Panc1 (cell line): ENCODE data around the gene CTRB2.

Source experiments
- POLR2AphosphoS5 ChIP-seq: IDR thresholded peaks from 2 replicates; pipeline ENCODE4 v1.6.1; 2012; ENCODE audit warnings: mild to moderate bottlenecking, low read depth, low read length, moderate library complexity
- TF ChIP-seq, protein P1 (sequence below): fragments of 450-650 bp; IDR thresholded peaks from 2 replicates; pipeline ENCODE4 v1.5.1; 2017; ENCODE audit warnings: mild to moderate bottlenecking
- TF ChIP-seq, protein P2 (sequence below), 2 experiments: IDR thresholded peaks; 2 replicates each; pipeline ENCODE4 v1.6.1; 2011 to 2012; ENCODE audit warnings: low read depth in 2 of 2, control low read depth in 1 of 2, low read length in 1 of 2, mild to moderate bottlenecking in 1 of 2, moderate library complexity in 1 of 2; ENCODE audit not compliant: insufficient read depth in 1 of 2

DNA sequence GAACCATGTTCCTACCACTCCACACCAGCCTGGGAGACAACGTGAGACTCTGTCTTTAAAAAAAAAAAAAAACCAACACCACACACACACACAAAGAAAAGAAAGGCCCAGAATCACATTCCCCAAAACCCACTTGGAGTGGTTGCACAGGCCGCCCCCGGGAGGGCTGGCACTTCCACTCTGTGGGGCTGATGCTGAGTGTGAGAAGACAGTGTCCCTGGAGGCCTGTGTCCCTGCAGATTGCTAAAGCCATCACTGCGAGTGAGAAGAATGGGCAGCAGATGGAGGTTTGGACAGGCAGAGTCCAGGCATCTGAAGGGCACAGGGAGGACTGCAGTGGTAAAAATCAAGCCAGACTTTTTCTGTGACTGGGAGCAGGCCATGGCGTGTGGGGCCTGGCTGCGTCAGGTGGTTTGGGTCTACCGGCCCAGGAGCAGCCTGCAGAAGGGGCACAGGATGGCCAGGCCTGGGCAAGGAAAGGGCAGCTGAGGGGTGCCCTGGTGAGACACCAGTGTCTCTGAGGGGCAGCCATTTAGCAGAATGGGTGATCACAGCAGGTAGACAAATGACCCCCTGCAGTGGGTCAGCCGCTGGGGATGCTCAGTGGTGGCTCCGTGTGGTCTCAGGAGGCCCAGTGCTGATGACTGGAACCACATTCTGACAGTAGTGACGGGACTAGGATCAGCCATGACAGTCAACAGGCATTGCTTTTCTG is 13.1 kb downstream of the CTRB2 start:
- TF ChIP-seq, protein P1, sequence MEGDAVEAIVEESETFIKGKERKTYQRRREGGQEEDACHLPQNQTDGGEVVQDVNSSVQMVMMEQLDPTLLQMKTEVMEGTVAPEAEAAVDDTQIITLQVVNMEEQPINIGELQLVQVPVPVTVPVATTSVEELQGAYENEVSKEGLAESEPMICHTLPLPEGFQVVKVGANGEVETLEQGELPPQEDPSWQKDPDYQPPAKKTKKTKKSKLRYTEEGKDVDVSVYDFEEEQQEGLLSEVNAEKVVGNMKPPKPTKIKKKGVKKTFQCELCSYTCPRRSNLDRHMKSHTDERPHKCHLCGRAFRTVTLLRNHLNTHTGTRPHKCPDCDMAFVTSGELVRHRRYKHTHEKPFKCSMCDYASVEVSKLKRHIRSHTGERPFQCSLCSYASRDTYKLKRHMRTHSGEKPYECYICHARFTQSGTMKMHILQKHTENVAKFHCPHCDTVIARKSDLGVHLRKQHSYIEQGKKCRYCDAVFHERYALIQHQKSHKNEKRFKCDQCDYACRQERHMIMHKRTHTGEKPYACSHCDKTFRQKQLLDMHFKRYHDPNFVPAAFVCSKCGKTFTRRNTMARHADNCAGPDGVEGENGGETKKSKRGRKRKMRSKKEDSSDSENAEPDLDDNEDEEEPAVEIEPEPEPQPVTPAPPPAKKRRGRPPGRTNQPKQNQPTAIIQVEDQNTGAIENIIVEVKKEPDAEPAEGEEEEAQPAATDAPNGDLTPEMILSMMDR, result no peak
- TF ChIP-seq POLR2AphosphoS5, result no peak
- TF ChIP-seq, protein P2, sequence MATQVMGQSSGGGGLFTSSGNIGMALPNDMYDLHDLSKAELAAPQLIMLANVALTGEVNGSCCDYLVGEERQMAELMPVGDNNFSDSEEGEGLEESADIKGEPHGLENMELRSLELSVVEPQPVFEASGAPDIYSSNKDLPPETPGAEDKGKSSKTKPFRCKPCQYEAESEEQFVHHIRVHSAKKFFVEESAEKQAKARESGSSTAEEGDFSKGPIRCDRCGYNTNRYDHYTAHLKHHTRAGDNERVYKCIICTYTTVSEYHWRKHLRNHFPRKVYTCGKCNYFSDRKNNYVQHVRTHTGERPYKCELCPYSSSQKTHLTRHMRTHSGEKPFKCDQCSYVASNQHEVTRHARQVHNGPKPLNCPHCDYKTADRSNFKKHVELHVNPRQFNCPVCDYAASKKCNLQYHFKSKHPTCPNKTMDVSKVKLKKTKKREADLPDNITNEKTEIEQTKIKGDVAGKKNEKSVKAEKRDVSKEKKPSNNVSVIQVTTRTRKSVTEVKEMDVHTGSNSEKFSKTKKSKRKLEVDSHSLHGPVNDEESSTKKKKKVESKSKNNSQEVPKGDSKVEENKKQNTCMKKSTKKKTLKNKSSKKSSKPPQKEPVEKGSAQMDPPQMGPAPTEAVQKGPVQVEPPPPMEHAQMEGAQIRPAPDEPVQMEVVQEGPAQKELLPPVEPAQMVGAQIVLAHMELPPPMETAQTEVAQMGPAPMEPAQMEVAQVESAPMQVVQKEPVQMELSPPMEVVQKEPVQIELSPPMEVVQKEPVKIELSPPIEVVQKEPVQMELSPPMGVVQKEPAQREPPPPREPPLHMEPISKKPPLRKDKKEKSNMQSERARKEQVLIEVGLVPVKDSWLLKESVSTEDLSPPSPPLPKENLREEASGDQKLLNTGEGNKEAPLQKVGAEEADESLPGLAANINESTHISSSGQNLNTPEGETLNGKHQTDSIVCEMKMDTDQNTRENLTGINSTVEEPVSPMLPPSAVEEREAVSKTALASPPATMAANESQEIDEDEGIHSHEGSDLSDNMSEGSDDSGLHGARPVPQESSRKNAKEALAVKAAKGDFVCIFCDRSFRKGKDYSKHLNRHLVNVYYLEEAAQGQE (IDR thresholded peaks at IDR 0.05; ENCODE audit: insufficient read depth in 1 of 2, low read depth in 2 of 2, low read length in 1 of 2), result no peak
